ENCODE data around the gene PTPRD. TPM values are rescaled to one million over a fixed set of nuclear protein-coding genes. Genes with fewer than 3 reads are reported as not detected.

The PTPRD gene
- total and polyA plus RNA-seq, 2 of the 4 experiments (the other 2 are of a cell fraction), result 0.07 to 0.18 TPM

GRCh38 chr9:9556865-9557803, 1055.7 kb downstream of the PTPRD start:
- in situ Hi-C loops (cut with MboI; ENCODE audit: low sequenced_read_pairs), result no loop called here
- peaks cover 17% of the 10 kb centered on the region for H3K9me3 ChIP-seq (ENCODE audit: control insufficient read depth, insufficient read depth, low read length)
- BruUV-seq (replicated peaks), result no TSS peak
- no peak overlapping the region for H3K23ac ChIP-seq (ENCODE audit: low read depth, low read length)
- H3K79me1 ChIP-seq (ENCODE audit: low read depth in 1 of 2, low read length in 2 of 2), result no peaks in the 10 kb centered on the region
- no peaks in the 10 kb centered on the region for H4K20me1 ChIP-seq (ENCODE audit: insufficient read depth, low read length)
- no peak overlapping the region for H3K14ac ChIP-seq (replicated peaks; ENCODE audit: low read depth, low read length)
- no peak overlapping the region for H3K4me2 ChIP-seq (ENCODE audit: low read depth, low read length)
- no peak overlapping the region for H2BK120ac ChIP-seq (ENCODE audit: low read depth, low read length)
- no peak overlapping the region for H3K4ac ChIP-seq (ENCODE audit: low read depth, low read length)
- dilution Hi-C loops (cut with HindIII; ENCODE audit: low sequenced_read_pairs, unreplicated experiment), result no loop called here
- H2AFZ ChIP-seq (replicated peaks; ENCODE audit: low read length, poor library complexity), result no peak overlapping the region
- no peak overlapping the region for H4K91ac ChIP-seq (ENCODE audit: insufficient read depth, low read depth, low read length)
- no peak overlapping the region for H3K9ac ChIP-seq (ENCODE audit: low read depth, low read length)
- no peak overlapping the region for H2BK5ac ChIP-seq (ENCODE audit: low read depth, low read length, poor library complexity, severe bottlenecking)
- no peak overlapping the region for H4K8ac ChIP-seq (ENCODE audit: low read depth in 2 of 2, low read length in 2 of 2)
- no peaks in the 10 kb centered on the region for H3K27me3 ChIP-seq (ENCODE audit: control insufficient read depth, insufficient read depth, low read length)
- no peak overlapping the region for H3K27ac ChIP-seq (ENCODE audit: insufficient read depth, low read length)
- no peak overlapping the region for H3K18ac ChIP-seq (ENCODE audit: low read depth, low read length)
- ATAC-seq (ENCODE audit: low read depth), result no peak
- DNase-seq, result no peak
- WGBS, 2 experiments (ENCODE audit: extremely low coverage in 2 of 2, insufficient read length in 1 of 2), result no CpG with 5 or more reads among the region's 4 CpGs
- intact Hi-C loops (cut with micrococcal nuclease), result no loop called here
- H2BK20ac ChIP-seq (ENCODE audit: low read depth, low read length), result no peak overlapping the region
- H3K56ac ChIP-seq (ENCODE audit: extremely low read depth, insufficient read depth, low read length), result no peak overlapping the region
- CTCF ChIA-PET, result no interaction called here
- H3K4me1 ChIP-seq (ENCODE audit: control insufficient read depth, insufficient read depth, low read length), result no peaks in the 10 kb centered on the region
- no peak overlapping the region for H2AK9ac ChIP-seq (replicated peaks; ENCODE audit: low read depth, low read length, poor library complexity)
- POLR2A ChIA-PET (ENCODE audit: unreplicated experiment), result no interaction called here
- no peak overlapping the region for H2AK5ac ChIP-seq (ENCODE audit: low read depth, low read length)
- no peaks in the 10 kb centered on the region for H3K36me3 ChIP-seq (ENCODE audit: control insufficient read depth, insufficient read depth, low read length)
- H2BK15ac ChIP-seq (ENCODE audit: low read depth, low read length), result no peak overlapping the region
- no peak overlapping the region for H4K5ac ChIP-seq (ENCODE audit: low read depth, low read length)
- no peaks in the 10 kb centered on the region for H3K9me1 ChIP-seq (ENCODE audit: insufficient read depth, low read length)
- no peak overlapping the region for H3K4me3 ChIP-seq (ENCODE audit: insufficient read depth, low read depth, low read length)
- TF ChIP-seq ELK1 (IDR thresholded peaks at IDR 0.05; ENCODE audit: borderline replicate concordance, low read depth, low read length) (no peak), BHLHE40 (IDR thresholded peaks at IDR 0.05; ENCODE audit: low read depth, low read length) (no peak), NFE2L2 (IDR thresholded peaks at IDR 0.05; ENCODE audit: low read depth, low read length) (no peak), RFX5 (IDR thresholded peaks at IDR 0.05; ENCODE audit: low read depth, low read length) (no peak), RAD21 (IDR thresholded peaks at IDR 0.05; ENCODE audit: low read length) (no peak), MXI1 (IDR thresholded peaks at IDR 0.05; ENCODE audit: borderline replicate concordance, low read depth, low read length) (no peak), CEBPB (IDR thresholded peaks at IDR 0.05; ENCODE audit: low read depth, low read length) (no peak), RCOR1 (IDR thresholded peaks at IDR 0.05; ENCODE audit: insufficient replicate concordance, low read length) (no peak), FOS (IDR thresholded peaks at IDR 0.05; ENCODE audit: low read depth, low read length) (no peak), SMC3 (IDR thresholded peaks at IDR 0.05; ENCODE audit: low read depth, low read length) (no peak), MAFK (IDR thresholded peaks at IDR 0.05; ENCODE audit: low read depth, low read length) (no peak), POLR2A (IDR thresholded peaks at IDR 0.05; ENCODE audit: low read depth, low read length) (no peak), CHD1 (IDR thresholded peaks at IDR 0.05; ENCODE audit: low read depth, low read length) (no peak)
- TF ChIP-seq, protein P1, sequence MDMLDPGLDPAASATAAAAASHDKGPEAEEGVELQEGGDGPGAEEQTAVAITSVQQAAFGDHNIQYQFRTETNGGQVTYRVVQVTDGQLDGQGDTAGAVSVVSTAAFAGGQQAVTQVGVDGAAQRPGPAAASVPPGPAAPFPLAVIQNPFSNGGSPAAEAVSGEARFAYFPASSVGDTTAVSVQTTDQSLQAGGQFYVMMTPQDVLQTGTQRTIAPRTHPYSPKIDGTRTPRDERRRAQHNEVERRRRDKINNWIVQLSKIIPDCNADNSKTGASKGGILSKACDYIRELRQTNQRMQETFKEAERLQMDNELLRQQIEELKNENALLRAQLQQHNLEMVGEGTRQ (IDR thresholded peaks at IDR 0.05; ENCODE audit: low read depth, low read length), result no peak
- TF ChIP-seq, protein P2, sequence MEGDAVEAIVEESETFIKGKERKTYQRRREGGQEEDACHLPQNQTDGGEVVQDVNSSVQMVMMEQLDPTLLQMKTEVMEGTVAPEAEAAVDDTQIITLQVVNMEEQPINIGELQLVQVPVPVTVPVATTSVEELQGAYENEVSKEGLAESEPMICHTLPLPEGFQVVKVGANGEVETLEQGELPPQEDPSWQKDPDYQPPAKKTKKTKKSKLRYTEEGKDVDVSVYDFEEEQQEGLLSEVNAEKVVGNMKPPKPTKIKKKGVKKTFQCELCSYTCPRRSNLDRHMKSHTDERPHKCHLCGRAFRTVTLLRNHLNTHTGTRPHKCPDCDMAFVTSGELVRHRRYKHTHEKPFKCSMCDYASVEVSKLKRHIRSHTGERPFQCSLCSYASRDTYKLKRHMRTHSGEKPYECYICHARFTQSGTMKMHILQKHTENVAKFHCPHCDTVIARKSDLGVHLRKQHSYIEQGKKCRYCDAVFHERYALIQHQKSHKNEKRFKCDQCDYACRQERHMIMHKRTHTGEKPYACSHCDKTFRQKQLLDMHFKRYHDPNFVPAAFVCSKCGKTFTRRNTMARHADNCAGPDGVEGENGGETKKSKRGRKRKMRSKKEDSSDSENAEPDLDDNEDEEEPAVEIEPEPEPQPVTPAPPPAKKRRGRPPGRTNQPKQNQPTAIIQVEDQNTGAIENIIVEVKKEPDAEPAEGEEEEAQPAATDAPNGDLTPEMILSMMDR (conservative IDR thresholded peaks at IDR 0.05; ENCODE audit: low read depth, low read length), result no peak
